Psoas muscle (tissue), 8 donors: ENCODE measurements around the gene WDR48. TPM values are rescaled to one million over a fixed set of nuclear protein-coding genes. Genes with fewer than 3 reads are reported as not detected.

Experiments used
- ATAC-seq, 4 donors: fragments of 200-7000 bp; cut with Tn5 transposase; one replicate each; pipeline ENCODE4 v1.9.1; 2020; ENCODE audit warnings: moderate library complexity in 3 of 4, mild to moderate bottlenecking in 2 of 4
- DNase-seq, 2 donors: peaks; one replicate each; pipeline ENCODE4 v3.0.0-alpha.2; 2020
- H3K27ac ChIP-seq: fragments of 200-600 bp; one replicate; pipeline ENCODE4 v1.8.0; 2022
- H3K27me3 ChIP-seq, 3 donors: fragments of 200-600 bp in 1 of 3; one replicate each; pipeline versions ENCODE4 v1.6.1 to v1.8.0; 2013 to 2022; ENCODE audit warnings: low read length in 2 of 3, mild to moderate bottlenecking in 2 of 3, moderate library complexity in 1 of 3; ENCODE audit not compliant: insufficient read depth in 3 of 3
- H3K36me3 ChIP-seq, 2 donors: fragments of 200-600 bp in 1 of 2; one replicate each; pipeline versions ENCODE4 v1.6.1 to v1.8.0; 2013 to 2022; ENCODE audit warnings: low read depth in 1 of 2, mild to moderate bottlenecking in 1 of 2, moderate library complexity in 1 of 2; ENCODE audit not compliant: insufficient read depth in 1 of 2
- H3K4me1 ChIP-seq: fragments of 200-600 bp; one replicate; pipeline ENCODE4 v1.8.0; 2022
- H3K4me3 ChIP-seq: fragments of 200-600 bp; one replicate; pipeline ENCODE4 v1.8.0; 2022; ENCODE audit warnings: mild to moderate bottlenecking
- H3K9me3 ChIP-seq: fragments of 200-600 bp; one replicate; pipeline ENCODE4 v1.8.0; 2022
- WGBS, 3 donors: extraction: QIAGEN DNeasy Blood & Tissue Kit; methylation state at CpG; one replicate each; pipeline versions ENCODE4 v1.1.6 to v1.1.7; 2013; 5-methylcytosine and 5-hydroxymethylcytosine counted together
- intact Hi-C, 2 donors: fragments of 100-400 bp; cut with DNase I; formaldehyde crosslinking; loops; one replicate each; pipeline versions ENCODE4 v1.11.0 to v1.14.2; 2022
- polyA plus RNA-seq, 3 donors: library from polyadenylated mRNA; stranded (reverse); fragments of 200-250 nt; gene quantifications; one replicate each; pipeline ENCODE4 v1.2.3, GENCODE V29; 2013
- total RNA-seq, 4 donors: library from RNA; stranded (reverse); fragmentation: NEBNext Ultra II Directional in 2 of 4; extraction: Animal tissue kit (Norgen Biotek cat#: 25700) in 2 of 4; gene quantifications; one replicate each; pipeline versions ENCODE4 v1.2.1 to v1.2.4, GENCODE V29; 2021 to 2023
- TF ChIP-seq, protein P1 (sequence below): fragments of 200-600 bp; IDR thresholded peaks from one replicate; pipeline ENCODE4 v1.8.0; 2022; ENCODE audit warnings: antibody characterized with exemption
- donor health status: healthy with polysubstance abuse.
- donor health status: DM: no; HTN: no; CAD: no; lungs with moderate emphysema.
- donor health status: Bipolar disorder and iron deficiency.
- donor health status: healthy.
- donor health status: DM: yes; HTN: yes; CAD: no.
- donor health status: DM: no; HTN: no; CAD: no.
- donor health status: DM: no; HTN: no; CAD: no.
- donor health status: DM: yes; HTN: yes; CAD: no.

The WDR48 gene
- total and polyA plus RNA-seq, 7 donors = 8.7 to 27.6 (median 16.0) TPM

DNA sequence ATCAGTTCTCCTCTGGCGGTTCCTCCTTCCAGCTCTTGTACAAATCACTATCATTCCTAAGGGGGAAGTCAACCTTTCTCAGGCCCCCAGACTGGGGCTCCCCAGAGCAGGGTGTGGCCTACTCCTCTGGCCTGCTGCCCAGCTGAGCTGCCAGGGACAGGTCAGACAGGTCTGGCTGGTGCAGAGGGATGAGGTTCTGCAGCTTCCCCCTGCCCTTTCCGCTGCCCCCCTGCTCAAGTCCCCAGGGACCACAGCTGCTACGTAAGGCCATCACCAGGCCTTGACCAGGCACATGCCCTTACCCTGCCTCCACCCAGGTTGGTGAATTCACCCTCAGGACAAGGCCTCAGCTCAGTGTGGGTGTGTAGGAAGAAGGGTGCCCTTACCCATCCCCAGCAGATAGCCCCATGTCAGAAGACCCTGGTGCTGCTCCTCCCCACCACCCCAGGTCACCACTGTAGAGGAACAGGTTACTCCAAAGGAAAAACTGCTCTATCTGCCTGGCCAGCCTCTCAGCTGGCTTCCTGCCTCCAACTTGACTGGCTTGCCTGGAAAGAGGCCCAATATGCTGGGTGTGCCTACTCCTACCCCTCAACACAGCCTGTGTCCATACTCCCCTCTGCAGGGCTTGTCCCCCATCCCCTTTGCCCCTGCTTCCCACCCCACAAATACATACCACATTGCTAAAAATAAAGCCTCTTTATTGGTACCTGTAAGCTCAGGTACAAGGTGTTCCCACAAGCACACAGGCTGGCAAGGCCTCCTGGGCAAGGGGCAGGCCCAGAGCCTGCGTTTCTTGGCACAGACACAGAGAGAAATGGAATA lies 89.6 kb downstream of the WDR48 start:
- TF ChIP-seq, protein P1, sequence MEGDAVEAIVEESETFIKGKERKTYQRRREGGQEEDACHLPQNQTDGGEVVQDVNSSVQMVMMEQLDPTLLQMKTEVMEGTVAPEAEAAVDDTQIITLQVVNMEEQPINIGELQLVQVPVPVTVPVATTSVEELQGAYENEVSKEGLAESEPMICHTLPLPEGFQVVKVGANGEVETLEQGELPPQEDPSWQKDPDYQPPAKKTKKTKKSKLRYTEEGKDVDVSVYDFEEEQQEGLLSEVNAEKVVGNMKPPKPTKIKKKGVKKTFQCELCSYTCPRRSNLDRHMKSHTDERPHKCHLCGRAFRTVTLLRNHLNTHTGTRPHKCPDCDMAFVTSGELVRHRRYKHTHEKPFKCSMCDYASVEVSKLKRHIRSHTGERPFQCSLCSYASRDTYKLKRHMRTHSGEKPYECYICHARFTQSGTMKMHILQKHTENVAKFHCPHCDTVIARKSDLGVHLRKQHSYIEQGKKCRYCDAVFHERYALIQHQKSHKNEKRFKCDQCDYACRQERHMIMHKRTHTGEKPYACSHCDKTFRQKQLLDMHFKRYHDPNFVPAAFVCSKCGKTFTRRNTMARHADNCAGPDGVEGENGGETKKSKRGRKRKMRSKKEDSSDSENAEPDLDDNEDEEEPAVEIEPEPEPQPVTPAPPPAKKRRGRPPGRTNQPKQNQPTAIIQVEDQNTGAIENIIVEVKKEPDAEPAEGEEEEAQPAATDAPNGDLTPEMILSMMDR = no peak
- peak overlapping the region; percentile 6 for H3K4me3 ChIP-seq
- peak; percentile 59 to 66 for DNase-seq
- no peaks in the 10 kb centered on the region for H3K9me3 ChIP-seq
- ATAC-seq = peak in 2 of 4 donors; percentile 18 to 24
- 45 to 48% (median 48%) methylated on average over 4 of the region's 4 CpGs for WGBS, 3 donors
- peak overlapping the region; percentile 77 for H3K27ac ChIP-seq
- intact Hi-C loops = loop anchor here in 1 of 2 donors (5.0 kb wide), 1 partner anchor 34 kb away; the partner anchor contains the start of genes GORASP1 and TTC21A
- peaks cover 8 to 65% of the 10 kb centered on the region in 2 donors for H3K36me3 ChIP-seq
- H3K27me3 ChIP-seq = no peaks in the 10 kb centered on the region
- peaks cover 37% of the 10 kb centered on the region for H3K4me1 ChIP-seq

DNA sequence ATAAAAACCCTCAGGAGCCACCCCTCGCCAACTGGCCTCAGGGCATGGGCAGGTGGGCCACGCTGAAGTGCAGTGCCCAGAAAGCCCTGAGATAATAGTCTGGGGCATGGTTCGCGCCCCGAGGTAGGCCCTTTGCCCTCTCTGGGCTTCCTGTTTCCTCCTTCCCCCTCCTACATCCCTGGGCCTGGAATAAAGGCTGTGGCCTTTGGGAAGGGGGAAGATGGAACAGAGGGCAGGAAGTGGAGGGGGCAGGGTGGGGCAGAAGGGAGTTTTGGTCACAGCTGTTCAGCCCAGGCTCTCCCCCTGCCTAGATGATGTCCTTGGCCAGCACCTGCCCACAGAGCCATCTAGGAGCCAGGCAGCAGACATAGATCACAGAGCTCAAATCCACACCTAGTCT lies 90.3 kb downstream of the WDR48 start:
- H3K36me3 ChIP-seq = peaks cover 8 to 66% of the 10 kb centered on the region in 2 donors
- H3K27me3 ChIP-seq = no peaks in the 10 kb centered on the region
- ATAC-seq (peak in 2 of 4 donors; percentile 13), DNase-seq (no peak)
- 44 to 58% (median 52%) methylated on average over 5 of the region's 5 CpGs for WGBS, 3 donors
- H3K4me1 ChIP-seq = peaks cover 43% of the 10 kb centered on the region
- H3K9me3 ChIP-seq = no peaks in the 10 kb centered on the region
- intact Hi-C loops = loop anchor here in 1 of 2 donors (5.0 kb wide), 1 partner anchor 35 kb away; the partner anchor contains the start of genes GORASP1 and TTC21A
- no peak overlapping the region for H3K4me3 ChIP-seq
- H3K27ac ChIP-seq = peak overlapping the region; percentile 77
- TF ChIP-seq, protein P1 = no peak

DNA sequence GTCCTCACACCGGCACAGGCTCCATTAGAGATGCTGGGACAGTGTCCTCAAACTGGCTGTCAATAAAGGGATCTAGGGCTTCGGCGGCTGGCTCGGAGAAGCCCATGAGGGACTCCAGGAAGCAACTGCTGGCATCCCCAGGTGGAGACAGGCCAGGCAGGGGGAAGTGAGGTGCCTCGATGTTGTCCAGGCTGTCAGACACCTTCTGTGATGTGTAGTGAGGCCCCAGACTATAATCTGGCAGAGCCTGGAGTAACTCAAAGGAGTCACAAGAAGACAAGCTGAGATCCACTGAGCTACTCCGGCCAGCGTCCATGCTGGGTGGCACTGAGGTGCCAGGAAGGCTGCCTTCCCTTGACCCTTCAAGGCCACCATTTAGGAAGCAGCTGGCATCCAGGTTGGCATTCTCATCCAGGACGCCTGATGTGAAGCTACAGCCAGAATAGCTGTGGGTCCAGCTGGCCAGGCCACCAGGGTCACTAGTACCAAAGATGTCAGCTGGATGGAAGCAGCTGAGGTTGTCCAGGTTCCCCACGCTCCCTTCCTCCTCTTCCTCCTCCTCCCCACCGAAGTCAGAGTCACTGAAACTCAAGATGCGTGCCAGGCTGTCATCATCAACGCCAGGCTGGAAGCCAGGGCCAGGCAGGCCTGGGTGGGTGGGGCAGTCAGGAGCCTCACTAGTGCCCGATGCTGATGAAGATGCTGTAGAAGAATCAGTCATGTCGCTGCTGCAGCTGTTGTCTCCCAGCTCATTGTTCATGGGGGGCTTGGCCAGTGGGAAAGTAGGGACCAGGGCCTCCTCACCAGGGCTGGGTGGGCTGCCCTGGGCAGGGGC lies 91.5 kb downstream of the WDR48 start:
- H3K9me3 ChIP-seq = no peaks in the 10 kb centered on the region
- no peaks in the 10 kb centered on the region for H3K27me3 ChIP-seq
- peak; percentile 54 to 78 for DNase-seq
- TF ChIP-seq, protein P1 = no peak
- ATAC-seq = peak; percentile 39 to 58 (median 46)
- intact Hi-C loops = loop anchor here in 1 of 2 donors (5.0 kb wide), 1 partner anchor 36 kb away; the partner anchor contains the start of genes GORASP1 and TTC21A
- H3K4me3 ChIP-seq = no peak overlapping the region
- H3K36me3 ChIP-seq = peaks cover 8 to 66% of the 10 kb centered on the region in 2 donors
- WGBS, 3 donors = 33 to 48% (median 38%) methylated on average over 14 of the region's 14 CpGs
- peaks cover 54% of the 10 kb centered on the region for H3K4me1 ChIP-seq
- H3K27ac ChIP-seq = peak overlapping the region; percentile 77

DNA sequence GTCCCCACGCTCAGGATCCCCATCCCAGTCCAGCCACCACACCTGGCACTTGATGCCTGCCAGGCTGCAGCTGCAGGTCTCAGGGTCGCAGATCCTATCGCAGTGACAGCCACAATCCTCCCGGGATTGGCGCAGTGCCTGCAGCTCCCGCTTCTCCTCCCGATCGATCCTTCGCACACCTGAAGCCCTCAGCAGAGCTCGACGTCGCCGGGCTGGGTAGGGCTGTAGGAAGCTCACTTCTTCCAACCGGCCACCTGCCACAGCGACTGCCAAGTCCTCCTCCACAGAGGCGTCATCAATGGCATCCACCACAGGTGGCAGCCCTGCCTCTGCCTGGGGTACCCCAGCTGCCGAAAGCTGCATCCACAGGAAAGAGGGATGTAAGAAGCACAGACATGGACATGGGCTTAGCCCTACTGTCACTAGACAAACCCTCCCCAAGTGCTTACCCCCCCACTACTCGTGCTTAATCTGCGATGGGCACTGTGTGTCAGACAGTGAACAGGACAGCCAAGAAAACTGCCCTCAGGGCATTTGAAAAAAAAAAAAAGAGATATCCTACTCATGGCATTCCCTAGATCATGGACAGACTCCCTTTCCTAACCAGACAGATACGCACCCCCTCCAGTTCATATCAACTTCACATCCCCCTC lies 92.4 kb downstream of the WDR48 start:
- H3K9me3 ChIP-seq = no peaks in the 10 kb centered on the region
- no peak for ATAC-seq
- peak overlapping the region; percentile 77 for H3K27ac ChIP-seq
- H3K4me3 ChIP-seq = no peak overlapping the region
- TF ChIP-seq, protein P1 = no peak
- H3K27me3 ChIP-seq = no peaks in the 10 kb centered on the region
- intact Hi-C loops = loop anchor here in 1 of 2 donors (5.0 kb wide), 1 partner anchor 37 kb away; the partner anchor contains the start of genes GORASP1 and TTC21A
- WGBS, 3 donors = 67 to 72% (median 71%) methylated on average over 20 of the region's 20 CpGs
- peaks cover 8 to 66% of the 10 kb centered on the region in 2 donors for H3K36me3 ChIP-seq
- peak in 1 of 2 donors; percentile 56 for DNase-seq
- H3K4me1 ChIP-seq = peaks cover 61% of the 10 kb centered on the region
